ENCODE measurements around the gene KRABD2.

GRCh38 chr17:8412089-8412488 is 35.6 kb upstream of the KRABD2 start:
- TF ChIP-seq POLR2A (IDR thresholded peaks at IDR 0.05), result no peak
- no peak for TF ChIP-seq CTCF (IDR thresholded peaks at IDR 0.05)

Data from Peyer's patch (tissue), 4 donors.